ENCODE data around the gene MRPS18A. TPM values are rescaled to one million over a fixed set of nuclear protein-coding genes. Genes with fewer than 3 reads are reported as not detected.

Gene MRPS18A
- total and polyA plus RNA-seq, 2 of the 13 experiments (the other 11 are each of a cell fraction or from before 2014, with no cell fraction given): 87.8 to 89.1 TPM

- TF ChIP-seq ATF2 (CRISPR knock-in tag; IDR thresholded peaks at IDR 0.05) (peak; percentile 77), RBM39 (IDR thresholded peaks at IDR 0.05; ENCODE audit: low read depth, low read length, poor library complexity, severe bottlenecking) (peak; percentile 70), HOXA5 (CRISPR knock-in tag; IDR thresholded peaks at IDR 0.05) (no peak), ZNF576 (CRISPR knock-in tag; IDR thresholded peaks at IDR 0.05) (no peak), ZNF276 (CRISPR knock-in tag; IDR thresholded peaks at IDR 0.05; ENCODE audit: low read depth) (0 out of 2 replicates have a peak, but pooled peaks have one; percentile 46), PAX8 (CRISPR knock-in tag; IDR thresholded peaks at IDR 0.05; ENCODE audit: borderline replicate concordance) (no peak), ZNF281 (CRISPR knock-in tag; IDR thresholded peaks at IDR 0.05; ENCODE audit: borderline replicate concordance) (peak; percentile 88), BCL3 (CRISPR knock-in tag; IDR thresholded peaks at IDR 0.05) (0 out of 2 replicates have a peak, but pooled peaks have one; percentile 75), POGK (CRISPR knock-in tag; conservative IDR thresholded peaks at IDR 0.05) (peak; percentile 88), RBFOX2 (IDR thresholded peaks at IDR 0.05; ENCODE audit: low read depth, low read length) (peak; percentile 65), KDM5B (CRISPR knock-in tag; IDR thresholded peaks at IDR 0.05; ENCODE audit: borderline replicate concordance) (peak; percentile 81; the same call in 1 of the 2 replicates), YEATS4 (CRISPR knock-in tag; IDR thresholded peaks at IDR 0.05; ENCODE audit: borderline replicate concordance) (peak; percentile 92), NFIC (IDR thresholded peaks at IDR 0.05; ENCODE audit: low read length) (no peak), TFAP4 (IDR thresholded peaks at IDR 0.05; ENCODE audit: borderline replicate concordance, low read depth) (peak; percentile 31; the same call in 1 of the 2 replicates), ZNF678 (CRISPR knock-in tag; IDR thresholded peaks at IDR 0.05) (no peak), SP2 (CRISPR knock-in tag; IDR thresholded peaks at IDR 0.05) (no peak), ZNF326 (CRISPR knock-in tag; IDR thresholded peaks at IDR 0.05; ENCODE audit: borderline replicate concordance) (no peak)
Observed at GRCh38 chr6:43724914-43725642, 37.5 kb upstream of the MRPS18A start (continued).

Measured in HepG2 (cell line).